HG02798 (cell line): ENCODE measurements around the gene NELL2.

Experiments
- ATAC-seq: cut with Tn5 transposase; IDR thresholded peaks from one replicate; pipeline ENCODE4 v1.9.1; 2021; ENCODE audit warnings: mild to moderate bottlenecking; ENCODE audit not compliant: unreplicated experiment, poor library complexity

Gene NELL2

DNA sequence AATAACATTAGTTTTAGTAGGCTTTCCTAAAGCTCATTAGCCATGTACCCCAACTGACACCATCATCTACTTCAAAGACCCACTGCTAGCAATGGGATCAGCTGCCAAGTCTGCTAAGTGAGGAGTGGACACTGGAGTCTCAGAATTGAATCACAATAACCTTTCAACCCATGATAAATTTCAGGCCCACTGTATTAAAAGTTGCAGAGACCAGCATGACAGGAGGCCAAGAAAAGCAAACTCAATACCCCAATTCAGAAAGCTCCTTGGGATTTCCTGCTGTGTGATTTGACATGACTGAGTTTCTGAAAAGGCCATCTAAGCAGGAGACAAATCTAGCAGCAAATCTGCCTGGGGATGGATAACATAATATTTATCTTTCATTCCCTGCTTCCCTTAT lies 320.7 kb downstream of the NELL2 start:
- no peak for ATAC-seq

DNA sequence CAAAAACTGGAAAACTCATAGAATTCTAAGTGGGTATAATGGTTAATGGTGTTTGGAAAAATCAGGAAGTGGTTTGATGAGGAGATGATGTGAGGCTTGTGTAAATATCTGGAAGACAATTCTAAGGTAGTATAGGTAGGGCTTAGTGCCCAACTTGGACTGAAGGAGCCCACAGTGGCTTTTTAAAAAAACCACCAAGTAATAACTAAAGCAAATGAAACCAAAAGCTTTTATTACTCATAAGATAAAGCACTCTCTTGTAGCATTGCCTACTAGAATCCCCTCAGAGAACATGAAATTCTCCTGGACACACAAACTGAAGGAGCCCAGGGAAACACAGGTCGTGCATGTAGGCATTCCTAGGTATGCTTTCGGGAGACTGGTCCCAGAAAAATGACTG lies 324.5 kb downstream of the NELL2 start:
- no peak for ATAC-seq

DNA sequence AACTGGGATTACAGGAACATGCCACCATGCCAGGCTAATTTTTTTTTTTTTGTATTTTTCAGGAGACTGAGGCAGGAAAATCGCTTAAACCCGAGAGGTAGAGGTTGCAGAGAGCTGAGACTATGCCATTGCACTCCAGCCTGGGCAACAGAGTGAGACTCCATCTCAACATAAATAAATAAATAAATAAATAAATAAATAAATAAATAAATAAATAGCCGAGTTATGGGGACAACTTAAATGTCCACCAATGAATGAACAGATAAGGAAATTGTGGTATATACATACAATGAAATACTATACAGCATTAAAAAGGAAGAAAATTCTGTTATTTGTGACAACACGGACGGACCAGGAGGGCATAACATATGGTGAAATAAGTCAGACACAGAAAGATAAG lies 325.7 kb downstream of the NELL2 start:
- ATAC-seq = no peak

DNA sequence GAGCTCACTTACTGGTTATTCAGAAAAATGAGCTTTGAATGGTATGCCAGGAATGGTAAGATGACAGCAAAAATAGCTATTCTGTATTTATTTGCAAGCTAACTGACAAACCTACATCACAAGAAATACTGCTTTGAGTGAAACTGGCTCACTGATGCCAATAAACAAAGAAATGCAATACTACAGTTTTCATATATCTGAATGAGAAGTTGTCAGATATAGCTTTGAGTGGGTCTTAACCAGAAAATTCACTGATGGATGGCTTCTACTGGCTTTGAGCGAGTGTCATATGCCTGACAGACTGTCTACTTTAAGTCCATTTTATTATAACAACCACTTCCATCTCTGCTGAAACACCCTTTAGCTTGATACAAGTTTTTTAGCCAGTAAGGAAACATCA lies 330.1 kb downstream of the NELL2 start:
- no peak for ATAC-seq

DNA sequence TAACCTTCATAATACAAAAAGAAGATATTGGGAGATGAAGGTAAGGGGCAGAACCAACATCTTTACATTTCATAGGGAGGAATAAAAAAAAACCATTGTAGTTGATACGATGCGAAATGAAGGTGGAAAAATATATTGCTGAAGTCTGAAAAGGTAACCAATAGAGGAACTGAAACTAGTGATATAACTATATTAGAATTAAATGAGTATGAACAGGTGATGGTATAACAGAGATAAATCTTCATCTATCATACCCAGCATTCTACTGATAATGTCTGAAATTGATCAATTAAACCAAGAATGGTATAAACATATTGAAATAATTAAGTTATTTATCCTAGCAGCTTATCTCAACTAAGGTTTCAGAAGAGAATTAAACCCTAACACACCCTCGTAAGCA lies 332.1 kb downstream of the NELL2 start:
- no peak for ATAC-seq

DNA sequence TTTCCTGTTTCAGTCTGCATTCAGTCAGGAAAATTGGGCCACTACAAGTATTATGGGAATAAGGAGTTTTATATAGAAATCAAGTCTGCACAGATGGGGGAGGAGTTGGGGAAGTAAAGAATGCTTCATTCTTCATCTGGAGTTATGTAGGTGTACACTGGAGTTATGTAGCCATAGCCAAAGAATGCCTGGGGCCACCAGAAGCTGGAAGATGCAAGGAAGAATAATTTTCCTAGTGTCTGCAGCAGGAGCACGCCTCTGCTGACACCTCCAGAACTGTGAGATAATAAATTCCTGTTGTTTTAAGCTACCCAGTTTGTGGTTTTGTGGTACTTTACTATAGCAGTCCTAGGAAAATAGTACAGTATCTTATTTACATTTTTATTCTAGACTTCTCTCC lies 333.4 kb downstream of the NELL2 start:
- ATAC-seq = no peak

DNA sequence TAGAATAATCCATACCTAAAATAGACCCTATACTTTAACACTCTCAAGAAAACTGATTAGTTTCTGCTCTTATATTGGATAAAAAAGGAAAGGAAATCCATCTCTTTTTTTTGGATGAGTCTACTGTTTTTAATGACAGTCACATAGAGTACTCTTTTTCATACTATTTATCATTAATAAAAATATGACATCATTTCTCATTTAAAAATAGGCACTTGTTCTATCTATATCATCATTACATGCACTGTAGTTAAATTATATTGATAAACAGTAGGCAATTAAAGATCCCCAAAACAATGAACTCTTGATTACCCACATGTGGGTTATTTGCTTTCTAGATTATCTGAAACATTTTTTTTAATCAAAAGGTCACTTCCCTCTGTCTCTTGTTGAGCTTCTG lies 338.8 kb downstream of the NELL2 start:
- ATAC-seq = no peak

DNA sequence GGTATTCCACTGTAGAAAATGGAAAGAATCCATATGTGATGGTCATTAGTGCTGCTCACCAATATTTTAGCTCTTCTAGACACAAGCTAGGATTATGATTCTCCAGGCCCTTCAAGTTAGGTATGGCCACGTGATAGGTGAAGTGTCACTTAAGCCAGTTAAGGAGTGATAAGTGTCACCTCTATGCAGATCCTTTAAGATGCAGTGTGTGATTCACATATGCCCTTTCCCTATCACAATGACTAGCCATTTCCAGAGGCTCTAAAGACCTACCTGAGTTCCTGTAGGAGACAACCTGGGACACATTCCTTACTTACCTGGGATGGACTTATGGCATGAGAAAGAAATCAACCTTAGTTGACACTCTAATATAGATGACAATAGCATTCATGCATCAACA lies 343.2 kb downstream of the NELL2 start:
- no peak for ATAC-seq

DNA sequence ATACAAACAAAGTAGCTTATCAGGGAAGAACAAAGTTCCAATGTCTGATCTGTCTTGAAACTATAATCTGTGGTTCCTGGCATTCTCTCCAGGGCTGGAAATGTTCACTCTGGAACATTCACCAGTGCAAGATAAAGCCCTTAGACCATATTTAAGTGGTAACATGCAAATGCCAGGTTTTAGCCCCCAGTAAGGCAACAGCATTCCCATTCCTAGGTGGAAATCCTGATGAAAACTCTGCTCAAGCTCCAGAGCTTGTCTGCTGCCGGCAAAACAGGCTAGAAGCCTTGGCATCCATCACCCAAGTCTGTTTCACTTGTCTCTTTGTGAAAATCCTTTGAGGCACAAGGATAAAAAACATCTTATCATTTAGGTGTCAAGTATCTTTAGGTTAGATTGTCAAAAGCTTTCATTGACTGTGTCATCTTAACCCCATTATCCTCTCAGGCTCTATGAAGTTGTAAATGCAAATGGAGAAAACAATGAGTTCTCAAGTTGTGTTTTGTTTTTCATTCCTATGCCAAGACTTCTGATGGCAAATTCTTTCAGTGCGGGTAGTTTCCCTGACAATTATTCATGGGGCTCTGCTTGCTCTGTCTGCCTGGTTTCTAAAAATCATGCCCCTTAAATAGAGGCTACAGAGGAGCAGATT lies 344.7 kb downstream of the NELL2 start:
- ATAC-seq = no peak

DNA sequence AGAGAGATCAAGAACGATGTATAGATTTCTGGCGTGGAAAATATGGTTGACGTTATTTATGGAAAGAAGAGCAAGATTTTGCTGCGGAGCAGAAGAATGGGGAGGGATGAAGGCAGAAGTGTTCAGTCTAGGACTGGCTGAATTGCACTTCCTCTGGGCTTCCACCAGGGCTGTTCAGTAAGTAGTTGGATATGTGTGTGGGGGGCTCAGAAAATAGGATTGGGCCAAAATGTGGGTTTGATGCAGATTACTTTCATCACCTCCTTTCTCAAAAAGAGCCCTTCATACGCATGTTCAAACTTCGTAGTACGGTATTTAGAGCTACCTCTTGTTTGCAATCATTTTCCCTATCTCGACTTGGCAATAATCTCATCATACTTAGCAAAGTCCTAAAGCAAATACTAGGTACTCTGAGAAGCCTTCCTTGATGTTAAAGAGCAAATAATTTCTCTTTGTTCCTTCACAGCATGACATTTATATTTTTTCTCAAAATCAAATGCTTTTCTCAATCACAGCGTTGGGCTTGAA lies 349.4 kb downstream of the NELL2 start:
- no peak for ATAC-seq

DNA sequence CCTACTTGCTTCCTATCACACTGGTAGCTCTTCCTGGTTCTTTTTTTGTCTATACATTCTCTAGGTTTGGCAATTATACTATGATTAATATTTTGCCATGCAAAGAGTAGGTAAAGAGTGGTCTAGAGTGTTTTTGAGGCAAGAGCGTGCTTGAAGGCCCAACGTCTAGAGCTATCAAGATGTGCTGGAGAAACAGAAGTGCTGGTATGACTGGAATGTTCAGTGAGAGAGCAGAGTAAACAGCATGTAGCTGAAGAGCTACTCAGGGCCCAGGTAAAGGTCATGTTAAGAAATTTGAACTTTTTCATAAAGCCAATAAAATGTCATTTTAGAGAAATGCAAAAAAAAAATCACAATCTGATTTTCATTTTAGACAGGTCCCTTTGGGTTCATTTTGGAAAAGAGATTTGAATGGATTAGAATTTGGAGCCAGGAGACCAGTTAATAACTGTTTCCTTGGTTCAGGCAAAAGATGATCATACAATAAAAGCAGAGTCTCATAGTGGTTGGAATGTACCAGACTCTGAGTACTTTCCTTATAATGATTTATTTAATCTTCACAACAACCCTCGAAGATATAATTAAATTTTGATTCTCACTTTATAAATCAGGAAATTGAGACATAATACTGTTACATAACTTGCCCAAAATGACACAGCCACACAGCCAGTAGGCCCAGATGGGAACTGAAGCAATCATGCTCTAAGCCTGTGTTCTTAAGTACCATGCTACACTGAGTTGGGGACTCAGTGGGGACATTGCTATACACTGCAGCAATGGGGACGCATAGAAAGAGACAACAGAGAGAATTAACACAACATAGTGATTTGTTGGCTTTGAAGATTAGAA lies 350.1 kb downstream of the NELL2 start:
- ATAC-seq = no peak

DNA sequence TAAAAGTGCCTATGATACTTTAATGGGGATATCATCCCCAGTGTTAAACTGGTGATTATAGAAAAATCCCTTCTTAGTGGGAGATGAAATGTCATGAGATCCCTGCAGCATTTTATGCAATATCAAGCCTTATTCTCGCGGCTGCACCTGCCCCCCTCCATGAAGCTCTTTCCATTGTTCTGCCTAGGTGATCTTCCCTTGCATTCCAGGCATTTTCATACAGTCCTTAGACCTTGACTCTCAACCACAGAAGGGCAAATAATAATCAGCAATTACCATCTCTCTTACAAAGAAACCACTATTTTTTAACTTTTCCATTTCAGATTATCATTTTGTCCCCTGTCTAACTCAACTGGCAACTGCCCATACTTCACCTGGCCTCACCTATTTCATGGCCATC lies 352.3 kb downstream of the NELL2 start:
- ATAC-seq = no peak

DNA sequence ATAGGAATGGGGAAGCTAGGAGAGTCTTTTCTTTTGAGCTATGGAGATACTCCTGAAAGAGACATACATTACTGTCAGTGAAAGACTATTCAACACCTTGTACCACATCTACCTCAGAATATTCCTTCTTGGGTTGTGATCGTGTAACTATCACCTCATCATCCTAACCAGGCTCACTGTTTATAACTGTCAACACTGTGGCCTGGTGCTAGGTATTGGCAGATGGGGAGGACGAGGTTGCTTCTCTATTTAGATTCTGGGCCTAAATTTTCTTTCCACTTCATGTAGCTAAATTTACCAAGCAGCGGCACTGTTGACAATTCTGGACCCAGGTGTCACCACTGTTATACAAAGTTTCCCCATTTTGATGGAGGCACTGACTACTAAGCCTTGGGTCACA lies 354.4 kb downstream of the NELL2 start:
- no peak for ATAC-seq

DNA sequence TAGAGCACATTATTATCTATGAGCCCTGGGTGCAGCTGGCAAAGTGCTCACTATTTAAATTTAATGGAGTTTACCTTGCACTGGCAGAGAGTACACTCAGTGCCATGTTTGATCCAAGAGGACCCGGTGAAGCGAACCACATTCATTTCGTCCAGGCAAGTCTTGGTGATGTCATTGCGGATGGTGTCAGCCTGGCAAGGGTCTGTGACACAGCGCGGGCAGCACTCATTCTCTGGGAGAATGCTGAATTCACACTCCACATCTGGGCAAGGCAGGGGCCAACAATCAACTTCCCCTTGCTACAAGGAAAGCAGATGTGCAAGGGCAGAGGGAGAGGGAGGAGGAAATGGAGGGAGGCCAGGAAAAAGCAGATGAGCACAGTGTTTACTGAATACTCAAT lies 356.2 kb downstream of the NELL2 start:
- no peak for ATAC-seq

DNA sequence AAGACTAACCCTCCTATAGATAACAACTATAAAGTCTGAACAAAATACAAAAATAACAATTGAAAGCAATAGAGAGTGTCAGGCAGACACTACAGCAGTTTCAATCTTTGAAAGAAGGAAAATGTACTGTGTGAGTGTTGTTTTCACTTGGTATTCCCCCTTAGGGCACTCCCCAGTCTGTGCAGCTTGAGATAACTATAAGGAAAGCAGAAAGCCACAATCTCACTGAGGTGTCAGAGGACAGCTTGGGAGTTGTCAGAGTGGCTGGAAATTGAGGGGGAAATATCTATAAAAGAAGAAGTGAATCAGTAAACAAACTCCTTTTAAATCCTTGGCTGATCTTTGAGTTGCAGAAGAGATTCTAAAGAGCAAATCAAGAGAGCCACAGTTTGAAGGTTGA lies 364.8 kb downstream of the NELL2 start:
- no peak for ATAC-seq

DNA sequence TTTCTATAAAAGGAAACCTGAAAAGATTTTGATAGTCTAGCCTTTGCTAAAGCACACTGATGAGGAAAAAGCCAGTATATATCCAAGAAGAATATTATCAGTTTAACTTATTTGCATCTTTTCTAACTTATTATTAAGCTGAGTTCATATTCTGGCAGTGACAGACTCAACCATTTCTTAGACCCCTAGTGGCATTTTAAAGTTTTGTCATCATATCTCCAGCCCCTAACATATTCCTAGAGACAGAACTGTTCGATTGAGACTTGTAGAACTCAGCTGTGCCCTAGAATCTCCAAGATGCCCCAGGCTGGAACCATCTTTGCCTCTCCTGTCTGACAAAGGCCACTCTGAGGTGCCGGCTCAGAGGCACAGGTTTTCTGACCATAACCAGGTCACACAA lies 365.6 kb downstream of the NELL2 start:
- no peak for ATAC-seq

DNA sequence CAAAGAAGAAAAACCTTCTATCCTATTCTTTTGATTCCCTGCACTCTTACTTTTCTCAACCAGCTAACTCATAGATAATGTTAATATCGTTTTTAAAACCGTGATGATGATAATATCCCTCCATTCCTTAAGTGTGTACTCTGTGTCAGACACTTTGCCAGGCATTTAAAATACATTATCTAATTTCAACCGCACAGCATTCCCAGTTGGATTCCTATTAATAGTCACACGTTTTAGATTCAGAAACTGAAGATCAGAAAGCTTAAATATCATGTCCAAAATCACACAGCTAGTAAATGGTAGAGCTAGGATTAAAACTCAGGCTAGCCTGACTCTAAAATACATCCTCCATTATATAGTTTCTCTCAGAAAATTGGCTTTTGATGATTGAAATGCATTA lies 366.0 kb downstream of the NELL2 start:
- ATAC-seq = no peak

DNA sequence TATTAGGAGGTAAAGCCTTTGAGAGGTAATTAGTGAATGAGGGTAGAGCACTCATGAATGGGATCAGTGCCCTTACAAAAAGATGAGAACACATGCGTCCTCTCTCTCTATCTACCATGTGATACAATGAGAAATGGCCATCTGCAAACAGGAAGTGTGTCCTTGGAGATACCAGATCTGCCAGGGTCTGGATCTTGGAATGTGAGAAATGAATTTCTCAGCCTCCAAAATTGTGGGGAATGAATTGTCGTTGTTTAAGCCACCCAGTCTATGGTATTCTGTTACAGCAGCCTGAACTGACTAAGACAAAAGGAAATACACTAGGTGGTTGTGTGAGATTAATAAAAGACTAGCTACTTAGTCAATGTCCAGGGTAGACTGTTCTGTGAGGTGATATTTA lies 366.6 kb downstream of the NELL2 start:
- no peak for ATAC-seq

DNA sequence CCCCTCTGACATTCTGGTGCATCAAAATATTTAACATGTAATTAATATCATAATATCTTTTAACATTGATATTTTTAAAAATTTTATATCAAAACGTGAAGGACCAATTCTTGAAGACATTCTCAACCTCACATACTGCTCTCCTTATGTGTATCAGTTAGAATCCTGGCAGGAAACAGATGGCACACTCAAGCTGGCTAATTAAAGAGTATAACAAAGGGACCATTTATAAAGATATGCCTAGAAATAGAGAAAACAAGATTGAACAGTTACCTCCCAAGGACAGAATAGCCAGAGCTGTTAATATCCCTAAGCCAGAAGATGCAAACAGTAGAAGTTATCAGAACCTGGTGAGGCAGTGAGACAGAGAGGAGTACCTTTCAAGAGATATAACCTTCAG lies 368.7 kb downstream of the NELL2 start:
- ATAC-seq = no peak

DNA sequence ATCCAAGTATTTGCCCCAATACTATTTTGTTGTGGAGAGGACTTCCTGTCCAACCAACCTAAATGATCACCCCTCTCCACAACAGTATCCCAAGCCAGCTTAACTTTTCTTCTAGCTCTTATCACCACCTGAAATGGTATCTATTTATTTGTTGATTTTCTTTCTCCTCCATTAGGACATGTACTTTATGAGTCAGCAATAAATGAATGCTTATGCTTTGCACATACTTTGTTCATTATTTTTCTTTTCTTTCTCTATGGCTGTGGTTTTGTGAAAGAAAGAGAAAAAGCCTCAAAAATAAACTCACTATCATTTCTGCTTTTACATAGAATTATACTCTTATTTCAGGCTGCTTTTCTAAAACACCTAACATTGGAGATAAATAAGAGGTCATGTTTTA lies 371.3 kb downstream of the NELL2 start:
- no peak for ATAC-seq

DNA sequence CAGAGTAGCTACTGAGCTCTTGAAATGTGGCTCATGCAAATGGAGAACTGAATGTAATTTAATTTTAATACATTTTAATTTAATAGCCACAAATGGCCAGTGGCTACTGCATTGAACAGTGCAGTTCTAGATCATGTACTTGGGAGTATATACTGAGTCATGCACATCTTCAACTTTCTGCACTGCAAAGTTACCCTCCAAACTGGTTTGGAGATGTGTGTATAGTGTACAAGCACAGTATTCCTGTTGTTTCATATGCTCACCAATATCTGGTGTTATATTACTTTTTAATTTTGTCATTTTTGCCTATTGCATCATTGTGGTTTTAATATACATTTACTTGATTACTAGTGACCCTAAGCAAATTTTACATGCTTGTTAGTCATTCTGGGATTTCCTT lies 372.8 kb downstream of the NELL2 start:
- no peak for ATAC-seq

DNA sequence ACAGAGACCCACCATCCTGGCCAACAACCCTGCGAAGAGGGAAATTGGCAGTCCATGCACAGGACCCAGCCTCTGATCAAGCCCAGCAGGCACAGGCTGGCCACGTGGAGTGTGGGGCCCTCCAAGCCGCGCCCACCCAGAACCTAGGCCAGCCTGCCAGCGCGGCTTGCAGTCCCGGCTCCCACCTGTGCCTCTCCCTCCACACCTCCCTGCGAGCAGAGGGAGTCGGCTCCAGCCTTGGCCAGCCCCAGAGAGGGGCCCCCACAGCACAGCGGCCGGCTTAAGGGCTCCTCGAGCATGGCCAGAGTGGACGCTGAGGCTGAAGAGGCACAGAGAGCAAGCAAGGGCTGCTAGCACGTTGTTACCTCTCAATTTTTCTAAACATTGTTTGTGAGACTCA lies 373.4 kb downstream of the NELL2 start:
- no peak for ATAC-seq
